Stimulated activated CD4-positive, alpha-beta T cell treated with anti-CD3 and anti-CD28 coated beads, Interleukin-4, amount 100 ng/mL, for 48 hours (primary cell): Measurements from ENCODE around the gene NAP1L1.
"Not testable (repeated sequence)": the region's sequence is repeated elsewhere in the genome, so short reads cannot be mapped to it uniquely, and the experiment has no call there.

Experiments
- DNase-seq, 2 donors: peaks; one replicate each; pipeline ENCODE4 v3.0.0-alpha.2; 2020; ENCODE audit warnings: low read depth in 2 of 2

NAP1L1 gene

DNA sequence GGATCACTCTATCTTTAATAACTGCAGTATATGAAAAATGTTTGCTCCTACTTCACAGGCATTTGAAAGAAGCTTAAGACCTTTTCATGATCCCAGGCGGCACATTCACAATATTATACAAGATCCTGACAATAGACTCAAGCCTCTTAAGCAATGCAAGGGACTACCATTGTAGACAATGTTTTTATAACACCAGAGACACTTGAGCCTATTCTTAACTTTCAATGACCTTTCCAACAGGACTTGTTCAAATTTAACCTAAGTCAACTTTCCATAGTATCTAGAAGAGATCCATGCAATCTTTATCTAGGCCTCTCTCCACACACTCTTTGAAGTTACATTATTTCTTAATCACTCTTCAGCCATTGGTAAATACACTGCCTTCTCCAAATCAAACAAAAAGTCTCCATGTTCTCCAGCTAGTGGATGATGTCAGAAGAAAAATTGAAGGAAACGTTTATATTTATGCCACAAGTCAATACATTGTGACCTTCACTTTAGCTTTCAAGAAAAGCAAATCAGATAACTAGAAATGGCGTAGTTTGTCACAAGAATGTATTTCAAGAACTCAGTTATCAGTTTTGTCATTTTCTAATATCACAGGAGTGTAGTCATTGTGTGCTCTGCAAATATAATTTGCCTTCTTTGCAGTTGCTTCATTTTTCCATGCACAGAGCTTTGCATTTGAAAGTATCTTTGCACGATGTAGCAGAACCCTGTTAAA lies 94.1 kb downstream of the NAP1L1 start:
- no peak for DNase-seq

DNA sequence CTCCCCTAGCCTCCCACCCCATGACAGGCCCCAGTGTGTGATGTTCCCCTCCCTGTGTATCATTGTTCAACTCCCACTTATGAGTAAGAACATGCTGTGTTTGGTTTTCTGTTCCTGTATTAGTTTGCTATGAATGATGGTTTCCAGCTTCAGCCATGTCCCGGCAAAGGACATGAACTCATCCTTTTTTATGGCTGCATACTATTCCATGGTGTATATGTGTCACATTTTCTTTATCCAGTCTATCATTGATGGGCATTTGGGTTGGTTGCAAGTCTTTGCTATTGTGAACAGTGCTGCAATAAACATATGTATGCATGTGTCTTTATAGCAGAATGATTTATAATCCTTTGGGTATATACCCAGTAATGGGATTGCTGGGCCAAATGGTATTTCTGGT lies 96.8 kb downstream of the NAP1L1 start:
- DNase-seq = not testable (repeated sequence)
